ENCODE data around the gene ANKRD49. TPM values are rescaled to one million over a fixed set of nuclear protein-coding genes. Genes with fewer than 3 reads are reported as not detected.

ANKRD49 gene
- total and polyA plus RNA-seq, 11 donors, result 3.5 to 10.5 (median 5.7) TPM

- TF ChIP-seq CTCF (IDR thresholded peaks at IDR 0.05) (no peak), POLR2A (IDR thresholded peaks at IDR 0.05) (no peak)
- H3K4me1 ChIP-seq, result peaks cover 0 to 18% (median 0%) of the 10 kb centered on the region in 12 donors
- H3K4me3 ChIP-seq, result no peak overlapping the region
- DNase-seq, result no peak
- H3K36me3 ChIP-seq, result no peaks in the 10 kb centered on the region
- WGBS, 4 donors, result 77 to 88% (median 79%) methylated on average over 4 of the region's 4 CpGs
- no peaks in the 10 kb centered on the region for H3K9me3 ChIP-seq
- peaks cover 0 to 5% (median 0%) of the 10 kb centered on the region in 9 donors for H3K27me3 ChIP-seq
- no peak for ATAC-seq
- H3K27ac ChIP-seq, result no peak overlapping the region
- intact Hi-C loops (cut with DNase I), result no loop called here
Observed at GRCh38 chr11:94526645-94527438, 33.1 kb downstream of the ANKRD49 start.

- DNase-seq (no peak), ATAC-seq (no peak)
- intact Hi-C loops (cut with DNase I), result no loop called here
- Histone ChIP-seq H3K27ac (no peak overlapping the region), H3K9me3 (no peaks in the 10 kb centered on the region), H3K4me1 (peaks cover 0 to 21% (median 0%) of the 10 kb centered on the region in 12 donors), H3K36me3 (no peaks in the 10 kb centered on the region), H3K27me3 (peaks cover 0 to 5% (median 0%) of the 10 kb centered on the region in 9 donors), H3K4me3 (no peak overlapping the region)
- TF ChIP-seq CTCF (IDR thresholded peaks at IDR 0.05) (no peak), POLR2A (IDR thresholded peaks at IDR 0.05) (no peak)
Observed at GRCh38 chr11:94528551-94528950, 34.8 kb downstream of the ANKRD49 start.

GRCh38 chr11:94532211-94532610 lies 38.4 kb downstream of the ANKRD49 start:
- Histone ChIP-seq H3K4me3 (no peak overlapping the region), H3K4me1 (peaks cover 0 to 21% (median 0%) of the 10 kb centered on the region in 12 donors), H3K36me3 (no peaks in the 10 kb centered on the region), H3K27me3 (no peaks in the 10 kb centered on the region), H3K27ac (no peak overlapping the region), H3K9me3 (no peaks in the 10 kb centered on the region)
- 95 to 96% (median 96%) methylated on average over 3 of the region's 3 CpGs for WGBS, 4 donors
- ATAC-seq (no peak), DNase-seq (no peak)
- intact Hi-C loops (cut with DNase I), result no loop called here
- TF ChIP-seq CTCF (IDR thresholded peaks at IDR 0.05) (no peak), POLR2A (IDR thresholded peaks at IDR 0.05) (no peak)

GRCh38 chr11:94533206-94533605 lies 39.4 kb downstream of the ANKRD49 start:
- H3K27me3 ChIP-seq, result no peaks in the 10 kb centered on the region
- ATAC-seq, result peak in 1 of 4 donors; percentile 28
- DNase-seq, result no peak
- TF ChIP-seq CTCF (IDR thresholded peaks at IDR 0.05) (no peak), POLR2A (IDR thresholded peaks at IDR 0.05) (no peak)
- peaks cover 0 to 27% (median 0%) of the 10 kb centered on the region in 12 donors for H3K4me1 ChIP-seq
- no peaks in the 10 kb centered on the region for H3K36me3 ChIP-seq
- no peaks in the 10 kb centered on the region for H3K9me3 ChIP-seq
- WGBS, 4 donors, result 67 to 80% (median 70%) methylated on average over 1 of the region's 1 CpG
- intact Hi-C loops (cut with DNase I), result no loop called here
- H3K4me3 ChIP-seq, result no peak overlapping the region
- peak overlapping the region in 6 of 12 donors; percentile 31 to 69 (median 48) for H3K27ac ChIP-seq

Data from heart left ventricle (tissue), 16 donors.